Stimulated activated memory B cell treated with anti-CD40 and anti-IgM and Interleukin-4, amounts not matched to agents 10 μg/mL and 1 μg/mL and 100 μg/mL, for 72 hours (primary cell): Measurements from ENCODE around the gene MAPT.

Experiments used
- ATAC-seq: fragments of 150-1000 bp; cut with Tn5 transposase; 2 replicates; pipeline ENCODE4 v1.10.0; 2021
- H3K27ac Mint-ChIP-seq: one replicate; pipeline ENCODE4 v1.8.0; 2022; ENCODE audit warnings: mild to moderate bottlenecking, mixed read lengths
- H3K27me3 Mint-ChIP-seq: one replicate; pipeline ENCODE4 v1.8.0; 2022; ENCODE audit warnings: mixed read lengths
- H3K36me3 Mint-ChIP-seq: one replicate; pipeline ENCODE4 v1.8.0; 2022; ENCODE audit warnings: mixed read lengths
- H3K4me1 Mint-ChIP-seq: one replicate; pipeline ENCODE4 v1.8.0; 2022; ENCODE audit warnings: mixed read lengths
- H3K4me3 Mint-ChIP-seq: one replicate; pipeline ENCODE4 v1.8.0; 2022; ENCODE audit warnings: mild to moderate bottlenecking, moderate library complexity, mixed read lengths
- H3K9me3 Mint-ChIP-seq: one replicate; pipeline ENCODE4 v1.8.0; 2022; ENCODE audit warnings: mixed read lengths

Gene MAPT

DNA sequence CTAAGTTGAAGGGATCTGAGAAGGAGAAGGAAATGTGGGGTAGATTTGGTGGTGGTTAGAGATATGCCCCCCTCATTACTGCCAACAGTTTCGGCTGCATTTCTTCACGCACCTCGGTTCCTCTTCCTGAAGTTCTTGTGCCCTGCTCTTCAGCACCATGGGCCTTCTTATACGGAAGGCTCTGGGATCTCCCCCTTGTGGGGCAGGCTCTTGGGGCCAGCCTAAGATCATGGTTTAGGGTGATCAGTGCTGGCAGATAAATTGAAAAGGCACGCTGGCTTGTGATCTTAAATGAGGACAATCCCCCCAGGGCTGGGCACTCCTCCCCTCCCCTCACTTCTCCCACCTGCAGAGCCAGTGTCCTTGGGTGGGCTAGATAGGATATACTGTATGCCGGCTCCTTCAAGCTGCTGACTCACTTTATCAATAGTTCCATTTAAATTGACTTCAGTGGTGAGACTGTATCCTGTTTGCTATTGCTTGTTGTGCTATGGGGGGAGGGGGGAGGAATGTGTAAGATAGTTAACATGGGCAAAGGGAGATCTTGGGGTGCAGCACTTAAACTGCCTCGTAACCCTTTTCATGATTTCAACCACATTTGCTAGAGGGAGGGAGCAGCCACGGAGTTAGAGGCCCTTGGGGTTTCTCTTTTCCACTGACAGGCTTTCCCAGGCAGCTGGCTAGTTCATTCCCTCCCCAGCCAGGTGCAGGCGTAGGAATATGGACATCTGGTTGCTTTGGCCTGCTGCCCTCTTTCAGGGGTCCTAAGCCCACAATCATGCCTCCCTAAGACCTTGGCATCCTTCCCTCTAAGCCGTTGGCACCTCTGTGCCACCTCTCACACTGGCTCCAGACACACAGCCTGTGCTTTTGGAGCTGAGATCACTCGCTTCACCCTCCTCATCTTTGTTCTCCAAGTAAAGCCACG is 133.0 kb downstream of the MAPT start:
- Mint-ChIP-seq H3K4me3 (peak overlapping the region; percentile 18), H3K9me3 (no peaks in the 10 kb centered on the region), H3K27ac (peak overlapping the region; percentile 97), H3K36me3 (peaks cover 65% of the 10 kb centered on the region), H3K4me1 (peaks cover 71% of the 10 kb centered on the region), H3K27me3 (no peaks in the 10 kb centered on the region)
- ATAC-seq = no peak

DNA sequence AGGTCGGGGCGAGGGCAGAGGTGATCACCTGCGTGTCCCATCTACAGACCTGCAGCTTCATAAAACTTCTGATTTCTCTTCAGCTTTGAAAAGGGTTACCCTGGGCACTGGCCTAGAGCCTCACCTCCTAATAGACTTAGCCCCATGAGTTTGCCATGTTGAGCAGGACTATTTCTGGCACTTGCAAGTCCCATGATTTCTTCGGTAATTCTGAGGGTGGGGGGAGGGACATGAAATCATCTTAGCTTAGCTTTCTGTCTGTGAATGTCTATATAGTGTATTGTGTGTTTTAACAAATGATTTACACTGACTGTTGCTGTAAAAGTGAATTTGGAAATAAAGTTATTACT is 133.6 kb downstream of the MAPT start:
- Mint-ChIP-seq H3K27ac (peak overlapping the region; percentile 97), H3K9me3 (no peaks in the 10 kb centered on the region), H3K36me3 (peaks cover 66% of the 10 kb centered on the region), H3K4me1 (peaks cover 65% of the 10 kb centered on the region), H3K4me3 (no peak overlapping the region), H3K27me3 (no peaks in the 10 kb centered on the region)
- ATAC-seq = no peak

- Mint-ChIP-seq H3K27me3 (no peaks in the 10 kb centered on the region), H3K9me3 (no peaks in the 10 kb centered on the region), H3K4me3 (no peak overlapping the region), H3K27ac (peak overlapping the region; percentile 97), H3K36me3 (peaks cover 66% of the 10 kb centered on the region), H3K4me1 (peaks cover 61% of the 10 kb centered on the region)
- ATAC-seq = no peak
Measured at GRCh38 chr17:46028374-46028773, 134.0 kb downstream of the MAPT start.

DNA sequence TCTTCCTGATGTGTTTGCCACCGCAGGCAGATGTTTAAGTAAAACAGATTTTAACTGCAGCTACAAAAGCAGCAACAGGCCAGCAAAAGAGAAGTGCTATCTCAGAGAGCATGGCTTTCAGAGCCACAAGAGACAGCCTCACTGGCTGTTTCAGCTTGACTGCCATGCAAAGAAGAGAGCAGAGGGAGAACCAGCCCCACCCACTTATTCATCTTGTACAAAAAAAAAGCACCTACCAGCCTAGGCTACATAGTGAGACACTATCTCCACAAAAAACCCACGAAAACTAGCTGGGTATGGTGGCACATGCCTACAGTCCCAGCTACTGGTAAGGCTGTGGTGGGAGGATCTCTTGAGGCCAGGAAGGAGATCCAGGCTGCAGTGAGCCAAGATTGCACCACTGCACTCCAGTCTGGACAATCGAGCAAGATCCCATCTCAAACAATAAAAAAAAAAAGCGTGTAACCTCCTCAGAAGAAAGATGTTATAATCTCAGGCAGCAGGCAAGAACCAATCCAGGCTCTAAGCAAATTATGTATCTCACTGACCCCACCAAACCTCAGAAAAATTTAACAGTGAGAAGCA is 134.7 kb downstream of the MAPT start:
- H3K4me3 Mint-ChIP-seq = no peak overlapping the region
- peak; percentile 88 for ATAC-seq
- H3K9me3 Mint-ChIP-seq = no peaks in the 10 kb centered on the region
- peaks cover 66% of the 10 kb centered on the region for H3K36me3 Mint-ChIP-seq
- no peaks in the 10 kb centered on the region for H3K27me3 Mint-ChIP-seq
- H3K4me1 Mint-ChIP-seq = peaks cover 61% of the 10 kb centered on the region
- peak overlapping the region; percentile 97 for H3K27ac Mint-ChIP-seq

DNA sequence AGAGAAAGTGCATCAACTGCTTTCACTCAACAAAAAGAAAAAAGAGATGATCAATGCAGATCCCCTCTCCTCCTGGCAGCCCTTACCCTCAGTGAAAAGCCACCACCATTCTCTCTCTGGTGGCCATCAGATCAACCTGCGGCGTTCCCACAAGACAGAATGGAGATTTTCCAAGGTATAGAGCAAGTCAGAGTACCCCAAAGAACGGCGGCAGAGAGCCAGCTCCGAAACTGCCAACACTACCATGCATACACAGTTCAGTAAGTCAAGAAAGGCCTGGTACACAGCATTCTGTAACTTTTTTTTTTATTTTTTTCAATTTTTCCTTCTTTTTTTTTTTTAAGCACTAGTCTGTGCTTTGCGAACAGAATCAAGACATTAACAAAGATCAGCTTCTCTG is 135.3 kb downstream of the MAPT start:
- Mint-ChIP-seq H3K27me3 (no peaks in the 10 kb centered on the region), H3K36me3 (peaks cover 70% of the 10 kb centered on the region)
- no peak for ATAC-seq

DNA sequence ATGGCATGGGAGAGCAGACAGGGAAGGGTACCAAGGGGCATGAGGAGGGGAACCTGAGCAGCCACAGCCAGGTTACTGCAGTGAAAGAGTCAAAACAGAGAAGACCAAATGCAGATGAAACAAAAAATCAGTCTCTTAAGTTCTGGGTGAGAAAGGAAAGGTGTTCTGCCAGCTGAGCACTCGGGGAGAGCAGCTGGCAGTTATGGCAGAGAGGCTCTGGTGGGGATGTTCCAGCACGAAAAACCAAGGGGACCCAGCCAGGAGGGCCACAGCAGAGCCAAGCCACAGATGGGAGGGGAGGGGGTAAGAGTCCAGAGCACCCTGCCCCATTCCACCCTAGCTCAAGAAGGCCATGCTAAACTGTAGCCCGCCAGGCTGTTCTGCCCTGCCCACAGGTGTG is 136.4 kb downstream of the MAPT start:
- Mint-ChIP-seq H3K36me3 (peaks cover 68% of the 10 kb centered on the region), H3K4me1 (peaks cover 62% of the 10 kb centered on the region), H3K27ac (peak overlapping the region; percentile 97), H3K9me3 (no peaks in the 10 kb centered on the region), H3K4me3 (no peak overlapping the region), H3K27me3 (no peaks in the 10 kb centered on the region)
- ATAC-seq = no peak

More for the DNA sequence above, 135.3 kb downstream of the MAPT start:
- Mint-ChIP-seq H3K4me3 (no peak overlapping the region), H3K4me1 (peaks cover 62% of the 10 kb centered on the region), H3K9me3 (no peaks in the 10 kb centered on the region), H3K27ac (peak overlapping the region; percentile 97)

DNA sequence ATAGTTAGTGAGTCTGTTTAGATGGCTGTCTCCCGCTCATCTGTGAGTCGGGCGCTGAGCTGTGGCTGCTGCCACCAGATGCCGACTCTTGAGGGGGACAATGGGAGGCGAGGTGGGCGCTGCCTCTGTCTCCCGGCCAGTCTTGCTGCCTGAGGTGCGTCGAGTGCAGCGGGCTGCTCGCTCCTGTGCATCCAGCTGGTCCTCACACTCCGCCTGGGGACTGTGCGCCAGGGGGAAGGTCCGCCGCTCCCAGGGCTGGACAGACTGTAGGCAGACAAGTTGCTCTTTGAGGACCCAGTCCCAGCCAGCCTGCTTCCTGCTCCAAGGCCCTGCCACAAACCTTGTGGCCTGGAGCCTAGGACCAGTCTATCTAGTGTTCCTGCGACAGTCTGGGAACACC is 137.1 kb downstream of the MAPT start:
- Mint-ChIP-seq H3K4me3 (no peak overlapping the region), H3K27ac (peak overlapping the region; percentile 97), H3K4me1 (peaks cover 55% of the 10 kb centered on the region), H3K36me3 (peaks cover 66% of the 10 kb centered on the region), H3K9me3 (no peaks in the 10 kb centered on the region), H3K27me3 (no peaks in the 10 kb centered on the region)
- ATAC-seq = no peak

DNA sequence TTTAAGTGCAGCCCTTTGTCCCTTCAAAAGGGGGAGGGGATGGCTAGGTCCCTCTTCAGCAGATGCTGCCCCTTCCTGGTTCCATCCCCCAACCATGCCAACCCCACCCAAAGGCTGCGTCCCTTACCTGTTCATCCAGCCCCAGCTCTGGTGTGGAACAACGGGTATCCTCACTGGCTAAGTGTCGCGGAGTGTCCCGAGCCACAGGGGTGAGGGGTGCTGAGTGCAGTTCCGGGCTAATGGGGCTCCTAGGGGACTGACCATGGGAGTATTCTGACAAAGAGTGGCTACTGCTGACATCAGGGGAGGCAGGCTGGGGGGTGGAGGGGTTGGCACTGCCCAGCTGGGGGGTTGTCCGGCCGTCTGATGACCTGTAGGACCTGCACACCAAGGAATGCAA is 137.6 kb downstream of the MAPT start:
- no peaks in the 10 kb centered on the region for H3K9me3 Mint-ChIP-seq
- no peak overlapping the region for H3K4me3 Mint-ChIP-seq
- no peak for ATAC-seq
- peaks cover 71% of the 10 kb centered on the region for H3K36me3 Mint-ChIP-seq
- peak overlapping the region; percentile 88 for H3K27ac Mint-ChIP-seq
- H3K27me3 Mint-ChIP-seq = no peaks in the 10 kb centered on the region
- peaks cover 51% of the 10 kb centered on the region for H3K4me1 Mint-ChIP-seq

GRCh38 chr17:46032909-46033308 is 138.6 kb downstream of the MAPT start:
- peak overlapping the region; percentile 88 for H3K27ac Mint-ChIP-seq
- H3K4me3 Mint-ChIP-seq = no peak overlapping the region
- no peaks in the 10 kb centered on the region for H3K27me3 Mint-ChIP-seq
- no peaks in the 10 kb centered on the region for H3K9me3 Mint-ChIP-seq
- no peak for ATAC-seq
- peaks cover 78% of the 10 kb centered on the region for H3K36me3 Mint-ChIP-seq
- H3K4me1 Mint-ChIP-seq = peaks cover 41% of the 10 kb centered on the region

- Mint-ChIP-seq H3K4me1 (peaks cover 36% of the 10 kb centered on the region), H3K9me3 (no peaks in the 10 kb centered on the region), H3K36me3 (peaks cover 82% of the 10 kb centered on the region), H3K27ac (peak overlapping the region; percentile 88), H3K27me3 (no peaks in the 10 kb centered on the region), H3K4me3 (no peak overlapping the region)
- ATAC-seq = no peak
Measured at GRCh38 chr17:46033392-46033791, 139.0 kb downstream of the MAPT start.

DNA sequence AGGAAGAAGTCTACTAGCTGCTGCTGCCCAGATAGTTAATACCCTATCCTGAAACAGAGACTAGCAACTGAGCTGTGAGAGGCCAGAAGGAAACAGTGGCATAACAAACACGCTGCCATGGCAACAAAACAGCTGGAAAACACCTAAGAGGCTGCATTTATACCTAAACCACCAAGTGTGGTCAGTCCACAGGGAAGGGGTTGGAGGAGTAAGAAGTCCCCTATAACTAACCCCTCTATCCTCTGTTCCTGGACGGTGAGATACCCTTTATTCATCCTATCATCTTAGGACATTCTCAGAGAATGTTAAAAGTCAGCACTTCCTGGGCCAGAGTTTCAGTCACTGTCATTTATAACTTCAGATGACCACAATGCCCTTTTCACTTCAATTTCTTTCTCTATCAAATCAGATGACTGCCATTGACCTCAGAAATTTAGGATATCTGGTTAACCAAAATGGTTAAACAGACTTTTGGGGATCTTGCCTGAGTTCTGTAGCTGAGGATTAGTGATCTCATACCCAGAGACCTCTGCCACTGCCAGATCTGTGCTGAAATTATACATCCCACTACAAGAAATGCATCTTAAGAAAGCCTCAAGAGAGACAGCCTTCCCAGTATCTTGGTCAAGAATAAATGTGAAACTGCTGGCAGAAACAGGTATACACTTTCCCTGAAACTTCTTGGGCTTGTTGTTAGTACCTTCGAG is 140.9 kb downstream of the MAPT start:
- Mint-ChIP-seq H3K4me1 (peaks cover 19% of the 10 kb centered on the region), H3K36me3 (peaks cover 79% of the 10 kb centered on the region), H3K27ac (peak overlapping the region; percentile 88), H3K27me3 (no peaks in the 10 kb centered on the region), H3K9me3 (no peaks in the 10 kb centered on the region), H3K4me3 (no peak overlapping the region)
- peak; percentile 85 for ATAC-seq

- Mint-ChIP-seq H3K4me1 (peaks cover 15% of the 10 kb centered on the region), H3K36me3 (peaks cover 78% of the 10 kb centered on the region), H3K4me3 (no peak overlapping the region), H3K9me3 (no peaks in the 10 kb centered on the region), H3K27ac (peak overlapping the region; percentile 88), H3K27me3 (no peaks in the 10 kb centered on the region)
- ATAC-seq = no peak
Measured at GRCh38 chr17:46036491-46036890, 142.1 kb downstream of the MAPT start.

DNA sequence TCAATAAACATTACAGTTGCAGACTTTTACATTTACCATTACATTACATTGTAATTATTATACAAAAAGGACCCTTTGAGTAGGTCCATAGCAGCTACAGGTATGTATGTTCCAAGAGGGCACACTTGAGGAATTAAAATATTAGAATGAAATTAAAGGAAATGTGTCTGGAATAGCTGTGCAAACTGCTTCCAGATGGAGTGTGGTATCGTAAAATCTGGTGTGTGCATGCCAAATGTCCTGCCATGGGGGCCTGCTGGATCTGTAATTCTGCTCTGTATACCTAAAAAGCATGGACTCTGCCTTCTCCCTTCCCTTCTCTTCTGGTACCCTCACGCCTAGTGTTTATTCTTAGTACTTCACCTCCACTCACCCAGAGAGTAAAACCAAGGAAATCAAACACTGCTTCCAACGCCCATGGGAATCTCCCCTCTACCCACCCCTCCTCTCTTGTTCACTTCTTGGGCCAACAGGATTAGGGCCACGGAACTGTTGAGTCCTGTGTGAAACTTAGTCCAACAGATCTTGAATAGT is 143.4 kb downstream of the MAPT start:
- H3K36me3 Mint-ChIP-seq = peaks cover 69% of the 10 kb centered on the region
- H3K4me1 Mint-ChIP-seq = peaks cover 15% of the 10 kb centered on the region
- H3K4me3 Mint-ChIP-seq = no peak overlapping the region
- H3K27ac Mint-ChIP-seq = peak overlapping the region; percentile 65
- no peaks in the 10 kb centered on the region for H3K9me3 Mint-ChIP-seq
- ATAC-seq = no peak
- H3K27me3 Mint-ChIP-seq = no peaks in the 10 kb centered on the region

- H3K36me3 Mint-ChIP-seq = peaks cover 64% of the 10 kb centered on the region
- no peak overlapping the region for H3K4me3 Mint-ChIP-seq
- H3K9me3 Mint-ChIP-seq = no peaks in the 10 kb centered on the region
- no peak for ATAC-seq
- H3K27me3 Mint-ChIP-seq = no peaks in the 10 kb centered on the region
- peak overlapping the region; percentile 65 for H3K27ac Mint-ChIP-seq
- peaks cover 16% of the 10 kb centered on the region for H3K4me1 Mint-ChIP-seq
Measured at GRCh38 chr17:46038414-46038813, 144.1 kb downstream of the MAPT start.

- Mint-ChIP-seq H3K27me3 (no peaks in the 10 kb centered on the region), H3K36me3 (peaks cover 65% of the 10 kb centered on the region), H3K4me3 (no peak overlapping the region), H3K27ac (peak overlapping the region; percentile 65), H3K9me3 (no peaks in the 10 kb centered on the region), H3K4me1 (peaks cover 21% of the 10 kb centered on the region)
- ATAC-seq = no peak
Measured at GRCh38 chr17:46038937-46039336, 144.6 kb downstream of the MAPT start.
